Kidney (tissue), 14 donors: ENCODE data around the gene LSM12. TPM values are rescaled to one million over a fixed set of nuclear protein-coding genes. Genes with fewer than 3 reads are reported as not detected.
"Not testable (repeated sequence)": the region's sequence is repeated elsewhere in the genome, so short reads cannot be mapped to it uniquely, and the experiment has no call there.

ENCODE experiments used
- DNase-seq, 5 donors: peaks; one replicate each; pipeline ENCODE4 v3.0.0-alpha.2; 2013 to 2020
- FAIRE-seq: peaks from 2 replicates; lab custom pipeline; 2012; peaks lifted over from hg19 to GRCh38; lab: Jason Lieb, UNC
- H3K27ac ChIP-seq, 2 donors: one replicate each; pipeline ENCODE4 v1.7.0; 2013; ENCODE audit warnings: low read depth in 2 of 2, low read length in 2 of 2, inconsistent platforms in 1 of 2
- H3K27me3 ChIP-seq: one replicate; pipeline ENCODE4 v1.7.1; 2013; ENCODE audit warnings: low read length, inconsistent platforms; ENCODE audit not compliant: control insufficient read depth, insufficient read depth
- H3K36me3 ChIP-seq, 3 donors: one replicate each; pipeline versions ENCODE4 v1.7.0 to v1.7.1; 2013; ENCODE audit warnings: low read length in 3 of 3, control low read depth in 1 of 3, inconsistent platforms in 1 of 3; ENCODE audit not compliant: insufficient read depth in 3 of 3, control insufficient read depth in 2 of 3
- H3K4me1 ChIP-seq, 3 donors: one replicate each; pipeline versions ENCODE4 v1.7.0 to v1.7.1; 2013; ENCODE audit warnings: low read length in 3 of 3, inconsistent platforms in 1 of 3, low read depth in 1 of 3; ENCODE audit not compliant: control insufficient read depth in 2 of 3, insufficient read depth in 2 of 3
- H3K4me3 ChIP-seq, 3 donors: one replicate each; pipeline versions ENCODE4 v1.7.0 to v1.8.1; 2013; ENCODE audit warnings: low read length in 3 of 3, control low read depth in 1 of 3, inconsistent platforms in 1 of 3
- H3K9ac ChIP-seq, 3 donors: one replicate each; pipeline versions ENCODE4 v1.7.0 to v1.7.1; 2013; ENCODE audit warnings: low read length in 3 of 3, control low read depth in 1 of 3, inconsistent platforms in 1 of 3
- H3K9me3 ChIP-seq, 3 donors: one replicate each; pipeline versions ENCODE4 v1.7.0 to v1.7.1; 2013; ENCODE audit warnings: low read length in 3 of 3, control low read depth in 1 of 3, inconsistent platforms in 1 of 3; ENCODE audit not compliant: control insufficient read depth in 2 of 3, insufficient read depth in 1 of 3
- CTCF ChIP-seq: IDR thresholded peaks from 3 replicates; pipeline ENCODE4 v1.5.1; 2012; ENCODE audit warnings: mild to moderate bottlenecking, moderate library complexity, borderline replicate concordance; ENCODE audit not compliant: insufficient read depth; ENCODE audit errors: extremely low read depth
- intact Hi-C: fragments of 100-400 bp; cut with DNase I; formaldehyde crosslinking; loops from one replicate; pipeline ENCODE4 v1.11.1; 2022
- polyA plus RNA-seq: library from polyadenylated mRNA; stranded (reverse); fragments of 350-450 nt; fragmentation: Illumina TruSeq; extraction: RNeasy Lipid Tissue Mini Kit (QIAGEN cat#74804); gene quantifications from one replicate; pipeline ENCODE4 v1.2.3, GENCODE V29; 2014; ENCODE audit warnings: low read depth, low replicate concordance; ENCODE audit not compliant: insufficient read depth
- total RNA-seq: library from RNA; stranded (reverse); fragmentation: NEBNext Ultra II Directional; extraction: Animal tissue kit (Norgen Biotek cat#: 25700); gene quantifications from one replicate; pipeline ENCODE4 v1.2.1, GENCODE V29; 2021
- donor health status: control.
- donor health status: control.
- donor health status: control.
- donor health status: control.
- donor health status: control.
- donor health status: DM: yes; HTN: yes; CAD: no.
- donor health status: Normal renal cell carcinoma (clear cell type).

The LSM12 gene
- total and polyA plus RNA-seq, 2 donors from 2014 or later = 29.0 to 47.6 TPM

- TF ChIP-seq CTCF = no peak
- no peaks in the 10 kb centered on the region for H3K27me3 ChIP-seq
- DNase-seq (no peak), FAIRE-seq (no peak)
- peaks cover 0 to 31% (median 21%) of the 10 kb centered on the region in 3 donors for H3K4me1 ChIP-seq
- H3K9me3 ChIP-seq = no peaks in the 10 kb centered on the region
- intact Hi-C loops = no loop called here
- H3K27ac ChIP-seq = no peak overlapping the region
- H3K9ac ChIP-seq = no peak overlapping the region
- peaks cover 0 to 10% (median 0%) of the 10 kb centered on the region in 3 donors for H3K36me3 ChIP-seq
- no peak overlapping the region for H3K4me3 ChIP-seq
Observed at GRCh38 chr17:44105941-44106340, 39.5 kb upstream of the LSM12 start.

- H3K27ac ChIP-seq = no peak overlapping the region
- DNase-seq (no peak), FAIRE-seq (no peak)
- no peaks in the 10 kb centered on the region for H3K27me3 ChIP-seq
- no peak overlapping the region for H3K4me3 ChIP-seq
- H3K4me1 ChIP-seq = peaks cover 0 to 27% (median 16%) of the 10 kb centered on the region in 3 donors
- no peak for TF ChIP-seq CTCF
- H3K36me3 ChIP-seq = peaks cover 0 to 10% (median 0%) of the 10 kb centered on the region in 3 donors
- no peak overlapping the region for H3K9ac ChIP-seq
- no peaks in the 10 kb centered on the region for H3K9me3 ChIP-seq
- intact Hi-C loops = no loop called here
Observed at GRCh38 chr17:44105483-44105882, 39.0 kb upstream of the LSM12 start.

GRCh38 chr17:44102849-44103622, 36.6 kb upstream of the LSM12 start:
- Histone ChIP-seq H3K27ac (no peak overlapping the region), H3K36me3 (peaks cover 0 to 14% (median 0%) of the 10 kb centered on the region in 3 donors), H3K27me3 (no peaks in the 10 kb centered on the region), H3K9me3 (no peaks in the 10 kb centered on the region), H3K4me3 (no peak overlapping the region), H3K9ac (no peak overlapping the region), H3K4me1 (peaks cover 0 to 7% (median 1%) of the 10 kb centered on the region in 3 donors)
- intact Hi-C loops = no loop called here
- FAIRE-seq = no peak
- no peak for TF ChIP-seq CTCF
- no peak for DNase-seq

- Histone ChIP-seq H3K4me1 (peaks cover 0 to 13% (median 13%) of the 10 kb centered on the region in 3 donors), H3K36me3 (peaks cover 0 to 14% (median 0%) of the 10 kb centered on the region in 3 donors)
- intact Hi-C loops, H3K9me3 ChIP-seq, H3K27me3 ChIP-seq, DNase-seq, H3K9ac ChIP-seq, FAIRE-seq, H3K27ac ChIP-seq, H3K4me3 ChIP-seq: not testable (repeated sequence)
Observed at GRCh38 chr17:44101858-44102257, 35.4 kb upstream of the LSM12 start.
